Fibroblast of lung (primary cell): ENCODE data around the gene FNDC3B.

Source experiments
- CTCF ChIP-seq, 2 donors: IDR thresholded peaks in 1 of 2; conservative IDR thresholded peaks in 1 of 2; 1 replicate in 1 of 2; 2 replicates in 1 of 2; pipeline ENCODE4 v1.5.1; 2011 to 2012; ENCODE audit warnings: low read length in 2 of 2, control low read depth in 1 of 2, inconsistent platforms in 1 of 2, low read depth in 1 of 2, mild to moderate bottlenecking in 1 of 2
- EZH2 ChIP-seq: IDR thresholded peaks from 2 replicates; pipeline ENCODE4 v1.5.1; 2012; ENCODE audit warnings: low read length, control low read depth, mild to moderate bottlenecking; ENCODE audit errors: missing control alignments

- no peak for TF ChIP-seq CTCF (conservative IDR thresholded peaks at IDR 0.05 in 1 of 2, IDR thresholded peaks at IDR 0.05 in 1 of 2; ENCODE audit: low read depth in 1 of 2, low read length in 2 of 2)
- TF ChIP-seq EZH2: no peak
Measured at GRCh38 chr3:172184106-172184822, 144.9 kb downstream of the FNDC3B start.
